Adrenal gland (tissue), 5 donors: ENCODE data around the gene ATG9B.

ENCODE experiments used
- POLR2A ChIP-seq, 2 donors: fragments of 450-650 bp; IDR thresholded peaks; one replicate each; pipeline ENCODE4 v1.6.1; 2017; ENCODE audit warnings: antibody characterized with exemption in 2 of 2, mild to moderate bottlenecking in 2 of 2, moderate library complexity in 1 of 2
- TF ChIP-seq, protein P1 (sequence below), 6 experiments: fragments of 450-650 bp in 4 of 6; fragments of 200-600 bp in 2 of 6; sonication (generic) in 1 of 6; IDR thresholded peaks; 1 replicate in 5 of 6; 2 replicates in 1 of 6; pipeline versions ENCODE4 v1.5.1 to v1.8.0; 2016 to 2021; ENCODE audit warnings: antibody characterized with exemption in 6 of 6, mild to moderate bottlenecking in 2 of 6, moderate library complexity in 1 of 6
- donor health status: DM: no; HTN: no; CAD: no.

DNA sequence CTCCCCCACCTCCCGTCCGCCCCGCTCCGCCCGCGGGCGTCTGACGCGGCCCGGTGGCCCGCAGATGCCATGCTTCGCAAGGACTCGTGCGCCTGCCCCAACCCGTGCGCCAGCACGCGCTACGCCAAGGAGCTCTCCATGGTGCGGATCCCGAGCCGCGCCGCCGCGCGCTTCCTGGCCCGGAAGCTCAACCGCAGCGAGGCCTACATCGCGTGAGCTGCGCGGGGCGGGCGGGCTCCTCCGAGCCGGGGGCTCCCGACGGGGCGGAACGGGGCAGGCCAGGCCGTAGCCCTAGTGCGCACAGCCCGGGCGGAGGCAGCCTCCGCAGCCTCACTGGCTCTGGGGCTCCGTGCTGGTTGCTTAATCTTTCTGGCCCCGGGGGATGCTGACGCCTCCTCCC is 26.8 kb upstream of the ATG9B start:
- TF ChIP-seq, protein P1, sequence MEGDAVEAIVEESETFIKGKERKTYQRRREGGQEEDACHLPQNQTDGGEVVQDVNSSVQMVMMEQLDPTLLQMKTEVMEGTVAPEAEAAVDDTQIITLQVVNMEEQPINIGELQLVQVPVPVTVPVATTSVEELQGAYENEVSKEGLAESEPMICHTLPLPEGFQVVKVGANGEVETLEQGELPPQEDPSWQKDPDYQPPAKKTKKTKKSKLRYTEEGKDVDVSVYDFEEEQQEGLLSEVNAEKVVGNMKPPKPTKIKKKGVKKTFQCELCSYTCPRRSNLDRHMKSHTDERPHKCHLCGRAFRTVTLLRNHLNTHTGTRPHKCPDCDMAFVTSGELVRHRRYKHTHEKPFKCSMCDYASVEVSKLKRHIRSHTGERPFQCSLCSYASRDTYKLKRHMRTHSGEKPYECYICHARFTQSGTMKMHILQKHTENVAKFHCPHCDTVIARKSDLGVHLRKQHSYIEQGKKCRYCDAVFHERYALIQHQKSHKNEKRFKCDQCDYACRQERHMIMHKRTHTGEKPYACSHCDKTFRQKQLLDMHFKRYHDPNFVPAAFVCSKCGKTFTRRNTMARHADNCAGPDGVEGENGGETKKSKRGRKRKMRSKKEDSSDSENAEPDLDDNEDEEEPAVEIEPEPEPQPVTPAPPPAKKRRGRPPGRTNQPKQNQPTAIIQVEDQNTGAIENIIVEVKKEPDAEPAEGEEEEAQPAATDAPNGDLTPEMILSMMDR (IDR thresholded peaks at IDR 0.05) = no peak
- no peak for TF ChIP-seq POLR2A (IDR thresholded peaks at IDR 0.05)
